ENCODE data around the gene WNK2. TPM values are rescaled to one million over a fixed set of nuclear protein-coding genes. Genes with fewer than 3 reads are reported as not detected.

The WNK2 gene
- total RNA-seq, 1 experiment from 2014 or later: 0.07 TPM

DNA sequence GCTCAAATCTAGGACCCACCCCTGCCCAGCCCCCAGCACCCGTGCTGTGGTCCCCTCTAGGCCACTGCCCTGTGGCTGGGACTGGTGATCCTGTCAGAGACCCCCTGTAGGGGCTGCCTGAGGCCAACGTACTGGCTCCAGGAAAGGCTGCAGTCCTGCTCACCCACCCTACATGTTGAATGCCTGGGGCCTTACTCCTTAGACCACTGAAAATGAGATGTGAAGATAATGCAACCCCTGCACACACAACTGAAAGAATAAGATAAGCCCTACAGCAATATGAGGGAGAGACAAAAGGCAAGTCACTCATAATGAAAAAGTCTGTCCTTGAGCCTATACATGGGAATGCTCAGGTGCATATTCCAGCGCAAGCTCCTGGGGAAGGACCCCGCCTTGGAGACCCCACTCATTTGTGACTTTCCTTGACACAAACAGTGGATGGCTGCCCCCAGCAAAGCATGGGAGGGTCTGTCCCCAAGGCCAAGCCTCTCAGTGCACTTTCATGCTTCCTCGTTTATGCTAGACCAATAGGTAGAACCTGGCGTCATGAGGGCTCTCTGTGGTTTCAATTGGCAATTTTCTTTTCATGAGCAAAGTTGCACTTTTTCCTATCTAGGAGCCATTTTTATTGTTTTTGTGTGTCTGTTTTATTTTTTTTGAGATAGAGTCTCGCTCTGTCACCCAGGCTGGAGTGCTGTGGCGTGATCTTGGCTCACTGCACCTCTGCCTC lies 12.5 kb upstream of the WNK2 start:
- Mint-ChIP-seq H3K4me1 (ENCODE audit: insufficient read depth, unreplicated experiment) (no peaks in the 10 kb centered on the region), H3K27ac (ENCODE audit: low read depth, unreplicated experiment) (no peak overlapping the region), H3K27me3 (ENCODE audit: insufficient read depth, unreplicated experiment) (no peaks in the 10 kb centered on the region), H3K4me3 (ENCODE audit: unreplicated experiment) (no peak overlapping the region), H3K36me3 (ENCODE audit: insufficient read depth, unreplicated experiment) (no peaks in the 10 kb centered on the region), H3K9me3 (ENCODE audit: unreplicated experiment) (no peaks in the 10 kb centered on the region)
- TF ChIP-seq, protein P1, sequence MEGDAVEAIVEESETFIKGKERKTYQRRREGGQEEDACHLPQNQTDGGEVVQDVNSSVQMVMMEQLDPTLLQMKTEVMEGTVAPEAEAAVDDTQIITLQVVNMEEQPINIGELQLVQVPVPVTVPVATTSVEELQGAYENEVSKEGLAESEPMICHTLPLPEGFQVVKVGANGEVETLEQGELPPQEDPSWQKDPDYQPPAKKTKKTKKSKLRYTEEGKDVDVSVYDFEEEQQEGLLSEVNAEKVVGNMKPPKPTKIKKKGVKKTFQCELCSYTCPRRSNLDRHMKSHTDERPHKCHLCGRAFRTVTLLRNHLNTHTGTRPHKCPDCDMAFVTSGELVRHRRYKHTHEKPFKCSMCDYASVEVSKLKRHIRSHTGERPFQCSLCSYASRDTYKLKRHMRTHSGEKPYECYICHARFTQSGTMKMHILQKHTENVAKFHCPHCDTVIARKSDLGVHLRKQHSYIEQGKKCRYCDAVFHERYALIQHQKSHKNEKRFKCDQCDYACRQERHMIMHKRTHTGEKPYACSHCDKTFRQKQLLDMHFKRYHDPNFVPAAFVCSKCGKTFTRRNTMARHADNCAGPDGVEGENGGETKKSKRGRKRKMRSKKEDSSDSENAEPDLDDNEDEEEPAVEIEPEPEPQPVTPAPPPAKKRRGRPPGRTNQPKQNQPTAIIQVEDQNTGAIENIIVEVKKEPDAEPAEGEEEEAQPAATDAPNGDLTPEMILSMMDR (IDR thresholded peaks at IDR 0.05; ENCODE audit: unreplicated experiment): no peak
- no peak for DNase-seq (ENCODE audit: unreplicated experiment)
- BruUV-seq (replicated peaks): no TSS peak
- ChIA-PET POLR2A (no interaction called here), CTCF (interaction anchor here (0.6 to 0.7 kb wide), 2 partner anchors 94 to 374 kb away, joined by 3 to 6 read pairs; no protein-coding TSS in a partner anchor)
- intact Hi-C loops (cut with micrococcal nuclease): no loop called here

DNA sequence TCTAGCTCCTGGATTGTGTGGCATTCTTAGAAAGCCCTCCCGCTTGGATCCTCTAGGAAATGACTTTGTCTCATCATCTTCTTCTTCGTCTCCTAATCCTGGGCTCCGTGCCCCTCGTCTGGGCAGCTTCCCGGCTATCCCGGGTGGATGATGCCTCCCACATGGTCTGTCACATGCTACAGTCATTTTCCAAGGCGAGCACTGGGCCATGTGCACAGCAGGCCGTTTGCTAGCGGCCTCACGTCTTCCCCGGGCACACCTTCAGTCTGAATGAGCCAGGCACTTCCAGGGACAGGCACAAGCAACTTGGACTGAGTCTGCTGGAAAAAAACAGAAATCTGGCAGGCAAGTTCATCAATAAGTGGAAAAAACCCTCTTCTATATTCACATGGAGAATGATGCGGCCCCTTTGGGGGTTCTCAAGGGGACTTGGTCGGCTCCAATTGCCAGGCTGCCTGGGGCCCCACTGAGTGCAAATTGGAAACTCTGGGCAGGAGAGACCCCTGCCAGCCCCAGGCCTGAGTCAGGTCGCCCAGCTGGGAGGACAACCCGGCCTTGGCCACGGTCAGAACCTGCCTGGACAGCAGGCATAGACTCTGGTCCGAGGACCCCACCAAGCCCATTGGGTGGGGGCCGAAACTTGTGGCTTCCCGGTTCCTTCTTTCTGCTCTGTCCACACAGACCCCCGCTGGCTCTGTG lies 11.1 kb upstream of the WNK2 start:
- BruUV-seq (replicated peaks): no TSS peak
- Mint-ChIP-seq H3K4me1 (ENCODE audit: insufficient read depth, unreplicated experiment) (no peaks in the 10 kb centered on the region), H3K9me3 (ENCODE audit: unreplicated experiment) (no peaks in the 10 kb centered on the region), H3K4me3 (ENCODE audit: unreplicated experiment) (no peak overlapping the region), H3K27ac (ENCODE audit: low read depth, unreplicated experiment) (no peak overlapping the region), H3K27me3 (ENCODE audit: insufficient read depth, unreplicated experiment) (no peaks in the 10 kb centered on the region), H3K36me3 (ENCODE audit: insufficient read depth, unreplicated experiment) (no peaks in the 10 kb centered on the region)
- TF ChIP-seq, protein P1 (IDR thresholded peaks at IDR 0.05; ENCODE audit: unreplicated experiment): no peak
- CTCF ChIA-PET: no interaction called here
- intact Hi-C loops (cut with micrococcal nuclease): no loop called here
- DNase-seq (ENCODE audit: unreplicated experiment): no peak
- POLR2A ChIA-PET: no interaction called here

DNA sequence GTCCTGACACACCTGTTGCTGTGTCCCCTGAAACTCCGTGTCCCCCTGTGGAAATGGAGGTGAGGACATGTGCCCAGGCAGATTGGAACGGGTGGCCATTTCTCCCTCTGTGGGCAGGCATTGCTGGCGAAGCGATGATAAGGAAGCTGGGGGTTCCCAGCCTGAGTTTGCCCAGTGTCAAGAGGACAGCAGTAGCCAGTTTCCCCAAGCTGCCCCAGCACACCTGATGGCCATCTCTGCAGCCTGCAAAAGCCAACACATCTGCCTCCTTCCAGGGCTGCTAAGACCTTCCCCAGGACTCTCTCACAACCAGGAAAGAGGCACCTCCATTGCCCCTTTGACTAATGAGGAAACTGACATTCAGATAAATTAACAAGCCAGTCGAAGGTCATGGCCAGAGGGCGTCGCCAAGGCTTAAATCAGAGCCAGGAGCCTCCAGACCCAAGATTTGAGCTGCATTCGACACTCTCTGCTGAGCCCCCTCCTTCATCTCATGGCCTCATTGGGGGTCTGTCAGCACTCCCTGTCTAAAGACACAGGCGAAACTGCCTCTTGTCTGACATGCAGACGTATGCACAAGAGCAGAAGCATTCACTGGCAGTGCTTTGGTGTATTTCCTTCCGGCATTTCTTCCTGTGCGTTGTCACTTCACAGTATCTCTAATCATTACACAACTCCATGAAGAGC lies 10.4 kb upstream of the WNK2 start:
- TF ChIP-seq, protein P1 (IDR thresholded peaks at IDR 0.05; ENCODE audit: unreplicated experiment): no peak
- no peaks in the 10 kb centered on the region for H3K27me3 Mint-ChIP-seq (ENCODE audit: insufficient read depth, unreplicated experiment)

DNA sequence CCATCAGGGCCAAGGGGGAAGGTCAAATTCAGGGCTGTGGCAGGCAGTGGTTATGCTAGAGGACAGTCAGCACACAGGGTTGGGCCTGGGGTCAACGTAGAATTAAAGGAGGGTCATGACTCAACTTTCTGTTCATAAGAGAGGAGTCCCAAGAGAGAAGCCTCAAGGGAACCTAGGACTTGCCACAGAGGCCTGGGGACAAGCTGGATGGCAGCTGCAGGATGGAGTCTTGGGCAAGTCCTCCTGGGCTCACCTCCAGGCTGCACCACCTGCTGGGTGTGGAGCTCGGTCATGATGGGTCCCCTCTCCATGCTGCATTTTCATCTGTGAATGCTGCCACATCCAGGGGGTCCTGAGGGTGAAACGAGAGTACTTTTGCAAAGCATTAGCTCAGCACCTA lies 9.0 kb upstream of the WNK2 start:
- no peaks in the 10 kb centered on the region for H3K4me1 Mint-ChIP-seq (ENCODE audit: insufficient read depth, unreplicated experiment)
- ChIA-PET CTCF (interaction anchor here (1.0 kb wide), 1 partner anchor 16 kb away, joined by 3 read pairs; no protein-coding TSS in a partner anchor), POLR2A (no interaction called here)
- TF ChIP-seq, protein P1 (IDR thresholded peaks at IDR 0.05; ENCODE audit: unreplicated experiment): no peak
- DNase-seq (ENCODE audit: unreplicated experiment): no peak
- H3K9me3 Mint-ChIP-seq (ENCODE audit: unreplicated experiment): no peaks in the 10 kb centered on the region
- no peaks in the 10 kb centered on the region for H3K27me3 Mint-ChIP-seq (ENCODE audit: insufficient read depth, unreplicated experiment)
- no peak overlapping the region for H3K4me3 Mint-ChIP-seq (ENCODE audit: unreplicated experiment)
- intact Hi-C loops (cut with micrococcal nuclease): no loop called here
- no TSS peak for BruUV-seq (replicated peaks)
- H3K27ac Mint-ChIP-seq (ENCODE audit: low read depth, unreplicated experiment): no peak overlapping the region
- H3K36me3 Mint-ChIP-seq (ENCODE audit: insufficient read depth, unreplicated experiment): peaks cover 3% of the 10 kb centered on the region

More for the DNA sequence above, 10.4 kb upstream of the WNK2 start:
- intact Hi-C loops (cut with micrococcal nuclease): no loop called here
- Mint-ChIP-seq H3K4me3 (ENCODE audit: unreplicated experiment) (no peak overlapping the region), H3K36me3 (ENCODE audit: insufficient read depth, unreplicated experiment) (no peaks in the 10 kb centered on the region), H3K9me3 (ENCODE audit: unreplicated experiment) (no peaks in the 10 kb centered on the region), H3K27ac (ENCODE audit: low read depth, unreplicated experiment) (no peak overlapping the region), H3K4me1 (ENCODE audit: insufficient read depth, unreplicated experiment) (no peaks in the 10 kb centered on the region)
- DNase-seq (ENCODE audit: unreplicated experiment): no peak
- BruUV-seq (replicated peaks): no TSS peak
- CTCF ChIA-PET: no interaction called here
- POLR2A ChIA-PET: no interaction called here

Measured in MCF 10A (cell line).